GM19328 (cell line): ENCODE measurements around the gene VGLL3.
"Not testable (repeated sequence)": the region's sequence is repeated elsewhere in the genome, so short reads cannot be mapped to it uniquely, and the experiment has no call there.

Experiments used
- ATAC-seq: cut with Tn5 transposase; IDR thresholded peaks from one replicate; pipeline ENCODE4 v1.9.1; 2021; ENCODE audit warnings: mild to moderate bottlenecking, moderate library complexity; ENCODE audit not compliant: unreplicated experiment

VGLL3 gene

GRCh38 chr3:86990734-86991481, at the start of gene VGLL3:
Gene VGLL3 (minus strand): TSS chr3:86991149. CDS start chr3:86990743, 406 bp downstream.
- no peak for ATAC-seq

- ATAC-seq = no peak
Measured at GRCh38 chr3:87037652-87038051, 46.7 kb upstream of the VGLL3 start.

GRCh38 chr3:87036671-87037070, 45.7 kb upstream of the VGLL3 start:
- no peak for ATAC-seq

- ATAC-seq = no peak
Measured at GRCh38 chr3:87035339-87035738, 44.4 kb upstream of the VGLL3 start.

- no peak for ATAC-seq
Measured at GRCh38 chr3:87033205-87033604, 42.3 kb upstream of the VGLL3 start.

GRCh38 chr3:87025661-87026645, 35.0 kb upstream of the VGLL3 start:
- ATAC-seq = no peak

GRCh38 chr3:87017370-87017769, 26.4 kb upstream of the VGLL3 start:
- ATAC-seq = not testable (repeated sequence)

- ATAC-seq = no peak
Measured at GRCh38 chr3:87009271-87009670, 18.3 kb upstream of the VGLL3 start.

- no peak for ATAC-seq
Measured at GRCh38 chr3:87006844-87007439, 16.0 kb upstream of the VGLL3 start.

GRCh38 chr3:87004883-87005282, 13.9 kb upstream of the VGLL3 start:
- ATAC-seq = no peak

GRCh38 chr3:87002346-87002745, 11.4 kb upstream of the VGLL3 start:
- no peak for ATAC-seq

GRCh38 chr3:87001473-87002098, 10.6 kb upstream of the VGLL3 start:
- ATAC-seq = no peak

GRCh38 chr3:87000940-87001339, 10.0 kb upstream of the VGLL3 start:
- no peak for ATAC-seq

- ATAC-seq = no peak
Measured at GRCh38 chr3:86998569-86998968, 7.6 kb upstream of the VGLL3 start.

- ATAC-seq = no peak
Measured at GRCh38 chr3:86996261-86996955, 5.5 kb upstream of the VGLL3 start.

- ATAC-seq = no peak
Measured at GRCh38 chr3:86995537-86995936, 4.6 kb upstream of the VGLL3 start.

GRCh38 chr3:86993704-86994103, 2.8 kb upstream of the VGLL3 start:
- ATAC-seq = no peak

GRCh38 chr3:86991840-86992435, 989 bp upstream of the VGLL3 start:
- ATAC-seq = no peak

GRCh38 chr3:86991482-86991815, 500 bp upstream of the VGLL3 start:
- ATAC-seq = no peak
